H9 (cell line): ENCODE data around the gene APOM. TPM values are rescaled to one million over a fixed set of nuclear protein-coding genes. Genes with fewer than 3 reads are reported as not detected.

Source experiments
- DNase-seq: peaks from one replicate; pipeline ENCODE4 v3.0.0-alpha.2; 2017
- H2AFZ ChIP-seq: one replicate; pipeline ENCODE4 v1.6.1; 2013; ENCODE audit warnings: mild to moderate bottlenecking, low read length, control low read depth, moderate library complexity
- H2AK5ac ChIP-seq: 2 replicates; pipeline ENCODE4 v1.6.1; 2013; ENCODE audit warnings: low read length, control low read depth, mixed read lengths; ENCODE audit not compliant: insufficient read length
- H2BK120ac ChIP-seq: one replicate; pipeline ENCODE4 v1.6.1; 2013; ENCODE audit warnings: low read depth, mild to moderate bottlenecking, low read length, control low read depth, inconsistent platforms; ENCODE audit not compliant: poor library complexity, severe bottlenecking
- H2BK12ac ChIP-seq: 2 replicates; pipeline ENCODE4 v1.6.1; 2013; ENCODE audit warnings: low read length, control low read depth, mixed read lengths, low read depth; ENCODE audit not compliant: insufficient read length
- H2BK15ac ChIP-seq: 2 replicates; pipeline ENCODE4 v1.6.1; 2013; ENCODE audit warnings: low read depth, low read length, control low read depth
- H2BK20ac ChIP-seq: one replicate; pipeline ENCODE4 v1.6.1; 2013; ENCODE audit warnings: low read depth, mild to moderate bottlenecking, low read length, control low read depth, inconsistent platforms; ENCODE audit not compliant: poor library complexity, severe bottlenecking
- H2BK5ac ChIP-seq: 2 replicates; pipeline ENCODE4 v1.6.1; 2013; ENCODE audit warnings: low read length, control low read depth, mixed read lengths; ENCODE audit not compliant: insufficient read length
- H3K14ac ChIP-seq: 2 replicates; pipeline ENCODE4 v1.6.1; 2013; ENCODE audit warnings: low read length, control low read depth; ENCODE audit not compliant: insufficient read depth
- H3K18ac ChIP-seq: 2 replicates; pipeline ENCODE4 v1.6.1; 2013; ENCODE audit warnings: low read depth, mild to moderate bottlenecking, mixed read lengths, low read length, control low read depth; ENCODE audit not compliant: insufficient read length
- H3K23ac ChIP-seq: 2 replicates; pipeline ENCODE4 v1.6.1; 2013; ENCODE audit warnings: low read length, control low read depth, mixed read lengths, low read depth; ENCODE audit not compliant: insufficient read length
- H3K23me2 ChIP-seq: 2 replicates; pipeline ENCODE4 v1.6.1; 2013; ENCODE audit warnings: low read depth, mild to moderate bottlenecking, mixed read lengths, low read length, control low read depth; ENCODE audit not compliant: insufficient read length, poor library complexity, severe bottlenecking
- H3K27ac ChIP-seq: 2 replicates; pipeline ENCODE4 v1.5.1; 2013; ENCODE audit warnings: low read length, control low read depth, mixed read lengths, low read depth; ENCODE audit not compliant: insufficient read length
- H3K27me3 ChIP-seq: 2 replicates; pipeline ENCODE4 v1.6.1; 2013; ENCODE audit warnings: low read length, control low read depth, inconsistent platforms; ENCODE audit not compliant: insufficient read depth
- H3K4ac ChIP-seq: 2 replicates; pipeline ENCODE4 v1.6.1; 2013; ENCODE audit warnings: low read depth, mild to moderate bottlenecking, control low read depth, inconsistent platforms, low read length, moderate library complexity
- H3K4me1 ChIP-seq: 2 replicates; pipeline ENCODE4 v1.6.1; 2013; ENCODE audit warnings: low read length, control low read depth, inconsistent platforms; ENCODE audit not compliant: insufficient read depth
- H3K4me2 ChIP-seq: 2 replicates; pipeline ENCODE4 v1.6.1; 2013; ENCODE audit warnings: low read length, control low read depth, mixed read lengths; ENCODE audit not compliant: insufficient read length, insufficient read depth
- H3K56ac ChIP-seq: 2 replicates; pipeline ENCODE4 v1.6.1; 2013; ENCODE audit warnings: low read depth, mild to moderate bottlenecking, mixed read lengths, low read length, control low read depth; ENCODE audit not compliant: insufficient read length
- H3K79me1 ChIP-seq: 2 replicates; pipeline ENCODE4 v1.6.1; 2013; ENCODE audit warnings: low read depth, mild to moderate bottlenecking, moderate library complexity, low read length, control low read depth, inconsistent platforms; ENCODE audit not compliant: insufficient read depth, poor library complexity, severe bottlenecking
- H3K79me2 ChIP-seq: 2 replicates; pipeline ENCODE4 v1.6.1; 2013; ENCODE audit warnings: low read length, control low read depth, inconsistent platforms; ENCODE audit not compliant: insufficient read depth
- H3K9ac ChIP-seq: 2 replicates; pipeline ENCODE4 v1.6.1; 2013; ENCODE audit warnings: low read length, control low read depth, mixed read lengths; ENCODE audit not compliant: insufficient read length; ENCODE audit errors: extremely low read depth
- H3K9me3 ChIP-seq: one replicate; pipeline ENCODE4 v1.6.1; 2013; ENCODE audit warnings: low read depth, low read length, inconsistent platforms; ENCODE audit not compliant: control insufficient read depth
- H3T11ph ChIP-seq: one replicate; pipeline ENCODE4 v1.6.1; 2013; ENCODE audit warnings: mild to moderate bottlenecking, low read length, control low read depth, inconsistent platforms
- H4K20me1 ChIP-seq: one replicate; pipeline ENCODE4 v1.6.1; 2013; ENCODE audit not compliant: control insufficient read depth, insufficient read length, insufficient read depth
- H4K5ac ChIP-seq: 2 replicates; pipeline ENCODE4 v1.6.1; 2013; ENCODE audit warnings: low read depth, mild to moderate bottlenecking, mixed read lengths, low read length, control low read depth; ENCODE audit not compliant: insufficient read length
- H4K8ac ChIP-seq: replicated peaks from 2 replicates; pipeline ENCODE4 v1.6.1; 2013; ENCODE audit warnings: low read length, control low read depth, mixed read lengths, low read depth; ENCODE audit not compliant: insufficient read length
- H4K91ac ChIP-seq: 2 replicates; pipeline ENCODE4 v1.6.1; 2013; ENCODE audit warnings: low read depth, mild to moderate bottlenecking, moderate library complexity, mixed read lengths, low read length, control low read depth; ENCODE audit not compliant: insufficient read length
- H3K27ac Mint-ChIP-seq, 3 experiments: 2 replicates in 2 of 3; 3 replicates in 1 of 3; pipeline ENCODE4 v1.8.0; 2020 to 2021; ENCODE audit warnings: mixed read lengths in 3 of 3, mild to moderate bottlenecking in 1 of 3, moderate library complexity in 1 of 3
- H3K27me3 Mint-ChIP-seq: 2 replicates; pipeline ENCODE4 v1.8.0; 2021; ENCODE audit warnings: low read depth, mild to moderate bottlenecking, moderate library complexity, mixed read lengths
- H3K36me3 Mint-ChIP-seq, 3 experiments: 2 replicates in 2 of 3; 3 replicates in 1 of 3; pipeline ENCODE4 v1.8.0; 2020 to 2021; ENCODE audit warnings: low read depth in 3 of 3, mixed read lengths in 3 of 3; ENCODE audit not compliant: insufficient read depth in 1 of 3
- H3K4me1 Mint-ChIP-seq, 2 experiments: 2 replicates each; pipeline ENCODE4 v1.8.0; 2020; ENCODE audit warnings: mixed read lengths in 2 of 2
- H3K4me3 Mint-ChIP-seq, 2 experiments: 2 replicates in 1 of 2; 3 replicates in 1 of 2; pipeline ENCODE4 v1.8.0; 2020 to 2021; ENCODE audit warnings: mild to moderate bottlenecking in 2 of 2, mixed read lengths in 2 of 2, moderate library complexity in 1 of 2
- H3K9me3 Mint-ChIP-seq, 2 experiments: 2 replicates in 1 of 2; 3 replicates in 1 of 2; pipeline ENCODE4 v1.8.0; 2020; ENCODE audit warnings: mild to moderate bottlenecking in 2 of 2, mixed read lengths in 2 of 2, moderate library complexity in 1 of 2
- WGBS: extraction: QIAGEN DNeasy Blood & Tissue Kit; methylation state at CpG from one replicate; pipeline ENCODE4 v1.1.7; 2013; ENCODE audit warnings: missing lambda C conversion rate, low lambda C conversion rate, mixed read lengths; ENCODE audit not compliant: insufficient read length; ENCODE audit errors: extremely low coverage; 5-methylcytosine and 5-hydroxymethylcytosine counted together
- total RNA-seq: library from RNA; stranded (reverse); gene quantifications from 2 replicates; pipeline ENCODE4 v1.2.1, GENCODE V29; 2021
- TF ChIP-seq, protein P1 (sequence below): fragments of 200-600 bp; sonication (generic); conservative IDR thresholded peaks from 3 replicates; pipeline ENCODE4 v1.8.0; 2021; ENCODE audit warnings: antibody characterized with exemption, mild to moderate bottlenecking

Gene APOM
- total RNA-seq, 1 experiment from 2014 or later = 3.6 TPM

DNA sequence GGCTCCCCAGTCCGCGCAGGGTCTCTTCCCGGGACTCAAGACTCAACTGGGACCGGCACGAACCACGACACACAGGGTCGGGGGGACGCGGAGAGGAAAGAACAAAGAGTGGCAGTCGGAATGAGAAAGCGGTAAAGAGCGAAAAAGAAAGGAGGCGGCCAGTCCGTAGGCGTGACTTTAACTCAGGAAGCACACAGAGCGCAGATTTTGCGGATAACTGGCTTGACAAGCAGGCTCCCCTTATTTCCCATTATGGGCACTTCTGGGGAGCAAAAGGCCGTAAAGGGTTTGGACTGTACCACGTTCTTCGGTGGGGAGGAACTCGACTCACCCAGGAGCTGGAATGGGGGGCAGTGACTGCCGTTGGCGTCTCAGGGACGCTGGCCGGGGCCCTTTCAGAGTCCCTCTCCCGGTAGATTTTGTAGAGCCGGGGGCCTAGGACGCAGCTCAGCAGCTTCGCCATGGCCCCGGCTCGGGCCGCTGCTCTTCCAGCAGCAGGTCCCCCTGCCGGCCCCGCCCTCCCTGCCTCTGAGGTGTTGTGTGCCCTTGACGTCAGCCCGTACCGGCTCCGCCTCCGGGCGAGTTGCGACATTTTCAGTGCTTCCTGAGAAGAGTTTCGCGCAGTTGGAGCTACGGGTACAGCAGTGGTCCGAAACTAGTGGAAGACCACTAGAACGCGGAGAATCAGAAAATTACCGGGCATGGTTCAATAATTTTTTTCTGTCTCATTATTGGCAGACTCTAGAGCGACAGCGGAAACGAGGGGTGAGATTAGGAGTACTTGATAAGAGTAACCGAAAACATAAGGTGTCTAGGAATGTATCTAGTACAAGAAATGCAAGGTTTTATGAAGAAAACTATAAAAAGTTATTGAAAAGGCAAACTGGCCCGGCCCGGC lies 47.4 kb downstream of the APOM start, which contains the start of gene ABHD16A:
Gene ABHD16A (minus strand): TSS at position 506 of the 898 bp plus-strand sequence. CDS start 43 bp downstream, at position 463.
- H3K79me1 ChIP-seq = peaks cover 6% of the 10 kb centered on the region
- H3K9me3 Mint-ChIP-seq = no peaks in the 10 kb centered on the region; a peak in 1 of 5 replicates
- H2BK20ac ChIP-seq = no peak within 1 kb of the TSS
- H3K27me3 Mint-ChIP-seq = peaks cover 1% of the 10 kb centered on the region; the same call in 1 of the 2 replicates
- H3K23ac ChIP-seq = no peak within 1 kb of the TSS
- no peak within 1 kb of the TSS for H3T11ph ChIP-seq
- no peaks in the 10 kb centered on the region for H3K9me3 ChIP-seq
- H2BK15ac ChIP-seq = no peak within 1 kb of the TSS
- no peak within 1 kb of the TSS for H3K56ac ChIP-seq
- H2BK5ac ChIP-seq = no peak within 1 kb of the TSS
- H4K91ac ChIP-seq = no peak within 1 kb of the TSS
- no peaks in the 10 kb centered on the region for H4K20me1 ChIP-seq
- TF ChIP-seq, protein P1, sequence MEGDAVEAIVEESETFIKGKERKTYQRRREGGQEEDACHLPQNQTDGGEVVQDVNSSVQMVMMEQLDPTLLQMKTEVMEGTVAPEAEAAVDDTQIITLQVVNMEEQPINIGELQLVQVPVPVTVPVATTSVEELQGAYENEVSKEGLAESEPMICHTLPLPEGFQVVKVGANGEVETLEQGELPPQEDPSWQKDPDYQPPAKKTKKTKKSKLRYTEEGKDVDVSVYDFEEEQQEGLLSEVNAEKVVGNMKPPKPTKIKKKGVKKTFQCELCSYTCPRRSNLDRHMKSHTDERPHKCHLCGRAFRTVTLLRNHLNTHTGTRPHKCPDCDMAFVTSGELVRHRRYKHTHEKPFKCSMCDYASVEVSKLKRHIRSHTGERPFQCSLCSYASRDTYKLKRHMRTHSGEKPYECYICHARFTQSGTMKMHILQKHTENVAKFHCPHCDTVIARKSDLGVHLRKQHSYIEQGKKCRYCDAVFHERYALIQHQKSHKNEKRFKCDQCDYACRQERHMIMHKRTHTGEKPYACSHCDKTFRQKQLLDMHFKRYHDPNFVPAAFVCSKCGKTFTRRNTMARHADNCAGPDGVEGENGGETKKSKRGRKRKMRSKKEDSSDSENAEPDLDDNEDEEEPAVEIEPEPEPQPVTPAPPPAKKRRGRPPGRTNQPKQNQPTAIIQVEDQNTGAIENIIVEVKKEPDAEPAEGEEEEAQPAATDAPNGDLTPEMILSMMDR = no peak
- no peak within 1 kb of the TSS for H4K8ac ChIP-seq
- H3K4me1 ChIP-seq = peaks cover 4% of the 10 kb centered on the region; the same call in 1 of the 2 replicates
- DNase-seq = peak; percentile 99
- peaks cover 11% of the 10 kb centered on the region in 2 experiments for H3K4me1 Mint-ChIP-seq
- no peak within 1 kb of the TSS; the same call in 1 of the 2 replicates for H3K4ac ChIP-seq
- H3K9ac ChIP-seq = peak within 1 kb of the TSS; percentile 79
- no peaks in the 10 kb centered on the region for H3K27me3 ChIP-seq
- peaks cover 0 to 18% (median 4%) of the 10 kb centered on the region in 3 experiments; a peak in 4 of 7 replicates for H3K36me3 Mint-ChIP-seq
- H3K79me2 ChIP-seq = peaks cover 2% of the 10 kb centered on the region; the same call in 1 of the 2 replicates
- peak within 1 kb of the TSS; percentile 91 for H3K4me2 ChIP-seq
- peak within 1 kb of the TSS; percentile 43 for H2AFZ ChIP-seq
- H3K23me2 ChIP-seq = peaks cover 6% of the 10 kb centered on the region
- peak within 1 kb of the TSS; percentile 91 to 96 (median 96) for H3K27ac Mint-ChIP-seq
- WGBS = no CpG with 5 or more reads among the region's 54 CpGs
- peak within 1 kb of the TSS; percentile 81 for H3K14ac ChIP-seq
- H2AK5ac ChIP-seq = no peak within 1 kb of the TSS
- H4K5ac ChIP-seq = no peak within 1 kb of the TSS
- H3K4me3 Mint-ChIP-seq = peak within 1 kb of the TSS; percentile 96 to 98
- no peak within 1 kb of the TSS for H2BK120ac ChIP-seq
- H3K18ac ChIP-seq = peak within 1 kb of the TSS; percentile 94
- H2BK12ac ChIP-seq = no peak within 1 kb of the TSS
- H3K27ac ChIP-seq = no peak within 1 kb of the TSS
